DND-41 (cell line): ENCODE measurements around the gene ANP32B.

Experiments used
- ATAC-seq: fragments of 200-7000 bp; cut with Tn5 transposase; 3 replicates; pipeline ENCODE4 v1.9.1; 2021; ENCODE audit warnings: low read depth; ENCODE audit not compliant: insufficient read depth
- DNase-seq: peaks from one replicate; pipeline ENCODE4 v3.0.0-alpha.2; 2020
- H2AFZ ChIP-seq: 2 replicates; pipeline ENCODE4 v1.6.0; 2012; ENCODE audit warnings: low read depth, low read length
- H3K27ac ChIP-seq: 2 replicates; pipeline ENCODE4 v1.5.1; 2012; ENCODE audit warnings: low read length, inconsistent platforms
- H3K27me3 ChIP-seq: fragments of 200-600 bp; sonication (generic); 2 replicates; pipeline ENCODE4 v1.6.0; 2012; ENCODE audit warnings: low read length, mild to moderate bottlenecking, inconsistent platforms; ENCODE audit not compliant: insufficient read depth, poor library complexity
- H3K36me3 ChIP-seq: 2 replicates; pipeline ENCODE4 v1.5.1; 2012; ENCODE audit warnings: low read length, inconsistent platforms; ENCODE audit not compliant: insufficient read depth
- H3K4me1 ChIP-seq: 2 replicates; pipeline ENCODE4 v1.5.1; 2012; ENCODE audit warnings: mild to moderate bottlenecking, low read length; ENCODE audit not compliant: insufficient read depth
- H3K4me2 ChIP-seq: 2 replicates; pipeline ENCODE4 v1.6.0; 2012; ENCODE audit warnings: mild to moderate bottlenecking, moderate library complexity, low read length, inconsistent platforms; ENCODE audit not compliant: insufficient read depth
- H3K4me3 ChIP-seq, 2 experiments: fragments of 200-600 bp in 1 of 2; shearing (Covaris generic) in 1 of 2; 2 replicates each; pipeline ENCODE4 v1.5.1; 2012 to 2016; ENCODE audit warnings: inconsistent platforms in 2 of 2, low read length in 2 of 2, mild to moderate bottlenecking in 2 of 2, low read depth in 1 of 2, moderate library complexity in 1 of 2
- H3K79me2 ChIP-seq: 2 replicates; pipeline ENCODE4 v1.6.0; 2012; ENCODE audit warnings: low read length, inconsistent platforms; ENCODE audit not compliant: insufficient read depth
- H3K9ac ChIP-seq: 2 replicates; pipeline ENCODE4 v1.6.0; 2012; ENCODE audit warnings: low read depth, mild to moderate bottlenecking, inconsistent platforms, low read length, moderate library complexity
- H3K9me3 ChIP-seq: 2 replicates; pipeline ENCODE4 v1.5.1; 2012; ENCODE audit warnings: low read length, moderate library complexity, mild to moderate bottlenecking, inconsistent platforms; ENCODE audit not compliant: insufficient read depth, severe bottlenecking
- H4K20me1 ChIP-seq: 2 replicates; pipeline ENCODE4 v1.6.0; 2012; ENCODE audit warnings: low read length; ENCODE audit not compliant: insufficient read depth
- EZH2 ChIP-seq: IDR thresholded peaks from 3 replicates; pipeline ENCODE4 v1.6.1; 2012; ENCODE audit warnings: borderline replicate concordance, low read depth, mild to moderate bottlenecking, moderate library complexity, low read length, inconsistent platforms; ENCODE audit not compliant: severe bottlenecking
- TF ChIP-seq, protein P1 (sequence below): IDR thresholded peaks from 2 replicates; pipeline ENCODE4 v1.5.1; 2012; ENCODE audit warnings: borderline replicate concordance, low read length, moderate library complexity, mild to moderate bottlenecking; ENCODE audit not compliant: poor library complexity, severe bottlenecking; ENCODE audit errors: extremely low read depth

ANP32B gene

DNA sequence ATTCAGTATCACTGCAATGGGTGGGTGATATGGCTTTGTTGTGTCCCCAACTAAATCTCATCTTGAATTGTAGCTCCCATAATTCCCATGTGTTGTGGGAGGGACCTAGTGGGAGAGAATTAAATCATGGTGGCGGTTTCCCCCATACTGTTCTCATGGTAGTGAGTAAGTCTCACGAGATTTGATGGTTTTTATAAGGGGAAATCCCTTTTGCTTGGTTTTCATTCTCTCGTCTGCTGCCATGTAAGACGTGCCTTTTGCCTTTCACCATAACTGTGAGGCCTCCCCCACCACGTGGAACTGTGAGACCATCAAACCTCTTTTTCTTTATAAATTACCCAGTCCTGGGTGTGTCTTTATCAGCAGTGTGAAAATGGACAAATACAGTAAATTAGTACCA is 63.9 kb downstream of the ANP32B start:
- H3K4me1 ChIP-seq, result peaks cover 30% of the 10 kb centered on the region
- H2AFZ ChIP-seq, result no peak overlapping the region
- H3K27ac ChIP-seq, result no peak overlapping the region
- DNase-seq (no peak), ATAC-seq (no peak)
- H4K20me1 ChIP-seq, result no peaks in the 10 kb centered on the region
- TF ChIP-seq, protein P1, sequence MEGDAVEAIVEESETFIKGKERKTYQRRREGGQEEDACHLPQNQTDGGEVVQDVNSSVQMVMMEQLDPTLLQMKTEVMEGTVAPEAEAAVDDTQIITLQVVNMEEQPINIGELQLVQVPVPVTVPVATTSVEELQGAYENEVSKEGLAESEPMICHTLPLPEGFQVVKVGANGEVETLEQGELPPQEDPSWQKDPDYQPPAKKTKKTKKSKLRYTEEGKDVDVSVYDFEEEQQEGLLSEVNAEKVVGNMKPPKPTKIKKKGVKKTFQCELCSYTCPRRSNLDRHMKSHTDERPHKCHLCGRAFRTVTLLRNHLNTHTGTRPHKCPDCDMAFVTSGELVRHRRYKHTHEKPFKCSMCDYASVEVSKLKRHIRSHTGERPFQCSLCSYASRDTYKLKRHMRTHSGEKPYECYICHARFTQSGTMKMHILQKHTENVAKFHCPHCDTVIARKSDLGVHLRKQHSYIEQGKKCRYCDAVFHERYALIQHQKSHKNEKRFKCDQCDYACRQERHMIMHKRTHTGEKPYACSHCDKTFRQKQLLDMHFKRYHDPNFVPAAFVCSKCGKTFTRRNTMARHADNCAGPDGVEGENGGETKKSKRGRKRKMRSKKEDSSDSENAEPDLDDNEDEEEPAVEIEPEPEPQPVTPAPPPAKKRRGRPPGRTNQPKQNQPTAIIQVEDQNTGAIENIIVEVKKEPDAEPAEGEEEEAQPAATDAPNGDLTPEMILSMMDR, result no peak
- TF ChIP-seq EZH2, result no peak
- peak overlapping the region in 1 of 2 experiments; percentile 71; a peak in 1 of 4 replicates for H3K4me3 ChIP-seq
- peak overlapping the region; percentile 71 for H3K4me2 ChIP-seq
- peak overlapping the region; percentile 65 for H3K9ac ChIP-seq
- H3K9me3 ChIP-seq, result no peaks in the 10 kb centered on the region
- peaks cover 6% of the 10 kb centered on the region; the same call in 1 of the 2 replicates for H3K36me3 ChIP-seq
- H3K79me2 ChIP-seq, result peaks cover 58% of the 10 kb centered on the region
- no peaks in the 10 kb centered on the region for H3K27me3 ChIP-seq

GRCh38 chr9:98049288-98050072 is 66.3 kb downstream of the ANP32B start:
- Histone ChIP-seq H3K27me3 (no peaks in the 10 kb centered on the region), H3K4me1 (peaks cover 30% of the 10 kb centered on the region), H3K9ac (no peak overlapping the region), H3K27ac (no peak overlapping the region), H3K4me3 (no peak overlapping the region), H4K20me1 (no peaks in the 10 kb centered on the region), H2AFZ (no peak overlapping the region), H3K4me2 (no peak overlapping the region), H3K9me3 (no peaks in the 10 kb centered on the region), H3K36me3 (peaks cover 6% of the 10 kb centered on the region; the same call in 1 of the 2 replicates), H3K79me2 (peaks cover 60% of the 10 kb centered on the region)
- ATAC-seq (no peak), DNase-seq (no peak)
- TF ChIP-seq, protein P1, result no peak
- TF ChIP-seq EZH2, result no peak

DNA sequence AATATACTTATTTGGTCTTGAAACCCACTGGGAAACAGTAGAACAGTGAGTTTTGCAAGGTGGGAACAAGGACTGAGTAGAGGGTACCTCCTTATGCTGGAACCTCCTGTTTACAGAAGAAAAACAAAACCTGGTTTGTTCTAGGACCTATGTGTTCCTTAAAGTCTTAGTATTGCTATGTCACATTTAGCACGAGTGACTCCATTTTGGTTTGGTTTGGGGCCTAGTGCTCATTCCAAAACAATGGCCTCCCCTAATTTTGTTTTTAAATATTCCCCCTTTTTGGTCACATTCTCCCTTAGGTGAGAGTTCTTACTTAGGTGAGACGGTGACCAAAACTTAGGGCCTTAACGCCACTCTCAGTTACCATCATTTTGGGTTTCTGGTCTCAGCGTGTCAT is 67.2 kb downstream of the ANP32B start:
- H4K20me1 ChIP-seq, result no peaks in the 10 kb centered on the region
- H3K36me3 ChIP-seq, result peaks cover 6% of the 10 kb centered on the region; the same call in 1 of the 2 replicates
- peaks cover 22% of the 10 kb centered on the region for H3K4me1 ChIP-seq
- H3K79me2 ChIP-seq, result peaks cover 52% of the 10 kb centered on the region
- TF ChIP-seq, protein P1, result no peak
- TF ChIP-seq EZH2, result no peak
- DNase-seq (no peak), ATAC-seq (no peak)
- H3K4me2 ChIP-seq, result no peak overlapping the region
- no peak overlapping the region for H2AFZ ChIP-seq
- H3K9me3 ChIP-seq, result no peaks in the 10 kb centered on the region
- H3K4me3 ChIP-seq, result no peak overlapping the region
- no peaks in the 10 kb centered on the region for H3K27me3 ChIP-seq
- no peak overlapping the region for H3K9ac ChIP-seq
- H3K27ac ChIP-seq, result no peak overlapping the region
